ENCODE data around the gene CDH23.
A peak's percentile ranks its signal among the peaks of the same experiment; 100 is the strongest.

CDH23 gene

GRCh38 chr10:71600849-71601248, 204.1 kb downstream of the CDH23 start:
- H3K4me1 ChIP-seq (ENCODE audit: control insufficient read depth, insufficient read depth, low read length), result peaks cover 5% of the 10 kb centered on the region; the same call in 1 of the 2 replicates
- no peak overlapping the region for H3K4me3 ChIP-seq (ENCODE audit: low read depth, low read length)
- no peaks in the 10 kb centered on the region for H3K9me3 ChIP-seq (ENCODE audit: control insufficient read depth, insufficient read depth, low read length)
- no peaks in the 10 kb centered on the region for H3K36me3 ChIP-seq (ENCODE audit: control insufficient read depth, insufficient read depth, low read length)
- no peak overlapping the region for H3K9ac ChIP-seq (ENCODE audit: low read depth, low read length)
- no peak overlapping the region for H3K27ac ChIP-seq (ENCODE audit: low read depth, low read length)
- no peaks in the 10 kb centered on the region for H3K27me3 ChIP-seq (ENCODE audit: control insufficient read depth, insufficient read depth, low read length)

DNA sequence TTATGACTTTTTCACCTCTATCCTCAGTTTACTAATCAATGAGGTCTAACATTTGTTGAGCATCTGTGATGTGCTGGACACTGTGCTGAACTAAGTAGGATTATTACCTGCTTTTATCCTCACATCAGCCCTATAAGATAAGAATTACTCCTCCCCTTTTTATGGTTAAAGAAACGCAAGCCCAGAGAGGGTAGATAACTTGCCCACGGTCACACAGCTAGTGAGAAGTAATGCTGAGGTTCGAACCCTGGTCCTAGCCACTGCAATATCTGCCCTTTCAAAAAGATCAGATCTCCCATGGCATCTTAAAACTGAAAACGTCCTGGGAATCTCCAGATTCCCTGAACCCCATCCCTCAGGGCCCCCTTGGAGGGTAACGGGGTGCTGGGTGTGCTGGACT, 204.6 kb downstream of the CDH23 start:
- Histone ChIP-seq H3K9ac (ENCODE audit: low read depth, low read length) (no peak overlapping the region), H3K27ac (ENCODE audit: low read depth, low read length) (no peak overlapping the region), H3K4me3 (ENCODE audit: low read depth, low read length) (no peak overlapping the region), H3K9me3 (ENCODE audit: control insufficient read depth, insufficient read depth, low read length) (no peaks in the 10 kb centered on the region), H3K27me3 (ENCODE audit: control insufficient read depth, insufficient read depth, low read length) (no peaks in the 10 kb centered on the region), H3K4me1 (ENCODE audit: control insufficient read depth, insufficient read depth, low read length) (peaks cover 5% of the 10 kb centered on the region; the same call in 1 of the 2 replicates), H3K36me3 (ENCODE audit: control insufficient read depth, insufficient read depth, low read length) (no peaks in the 10 kb centered on the region)

DNA sequence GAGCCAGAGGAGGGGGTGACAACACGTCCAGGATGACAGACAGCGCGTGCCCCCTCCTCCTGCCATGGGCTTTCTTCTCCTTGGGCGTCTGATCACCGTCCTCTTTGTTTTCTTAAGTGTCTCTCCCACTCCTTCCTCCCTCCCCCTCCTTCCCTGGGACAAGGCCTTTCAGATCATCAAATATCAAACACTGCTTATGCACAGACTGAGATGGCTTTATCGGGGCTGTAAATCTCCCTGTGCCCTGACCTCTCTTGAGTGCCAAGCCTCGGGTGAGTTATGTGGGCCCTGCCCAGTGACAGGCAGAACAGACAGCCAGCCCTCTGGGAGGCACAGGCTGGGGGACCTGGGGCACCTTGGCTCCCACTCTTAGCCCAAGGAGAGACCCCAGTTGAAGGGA, 206.4 kb downstream of the CDH23 start:
- Histone ChIP-seq H3K27ac (ENCODE audit: low read depth, low read length) (no peak overlapping the region), H3K4me1 (ENCODE audit: control insufficient read depth, insufficient read depth, low read length) (peaks cover 9% of the 10 kb centered on the region; the same call in 1 of the 2 replicates), H3K27me3 (ENCODE audit: control insufficient read depth, insufficient read depth, low read length) (no peaks in the 10 kb centered on the region), H3K9me3 (ENCODE audit: control insufficient read depth, insufficient read depth, low read length) (no peaks in the 10 kb centered on the region), H3K9ac (ENCODE audit: low read depth, low read length) (no peak overlapping the region), H3K4me3 (ENCODE audit: low read depth, low read length) (no peak overlapping the region), H3K36me3 (ENCODE audit: control insufficient read depth, insufficient read depth, low read length) (no peaks in the 10 kb centered on the region)

GRCh38 chr10:71603754-71604153, 207.0 kb downstream of the CDH23 start:
- H3K9me3 ChIP-seq (ENCODE audit: control insufficient read depth, insufficient read depth, low read length), result no peaks in the 10 kb centered on the region
- H3K27ac ChIP-seq (ENCODE audit: low read depth, low read length), result no peak overlapping the region

DNA sequence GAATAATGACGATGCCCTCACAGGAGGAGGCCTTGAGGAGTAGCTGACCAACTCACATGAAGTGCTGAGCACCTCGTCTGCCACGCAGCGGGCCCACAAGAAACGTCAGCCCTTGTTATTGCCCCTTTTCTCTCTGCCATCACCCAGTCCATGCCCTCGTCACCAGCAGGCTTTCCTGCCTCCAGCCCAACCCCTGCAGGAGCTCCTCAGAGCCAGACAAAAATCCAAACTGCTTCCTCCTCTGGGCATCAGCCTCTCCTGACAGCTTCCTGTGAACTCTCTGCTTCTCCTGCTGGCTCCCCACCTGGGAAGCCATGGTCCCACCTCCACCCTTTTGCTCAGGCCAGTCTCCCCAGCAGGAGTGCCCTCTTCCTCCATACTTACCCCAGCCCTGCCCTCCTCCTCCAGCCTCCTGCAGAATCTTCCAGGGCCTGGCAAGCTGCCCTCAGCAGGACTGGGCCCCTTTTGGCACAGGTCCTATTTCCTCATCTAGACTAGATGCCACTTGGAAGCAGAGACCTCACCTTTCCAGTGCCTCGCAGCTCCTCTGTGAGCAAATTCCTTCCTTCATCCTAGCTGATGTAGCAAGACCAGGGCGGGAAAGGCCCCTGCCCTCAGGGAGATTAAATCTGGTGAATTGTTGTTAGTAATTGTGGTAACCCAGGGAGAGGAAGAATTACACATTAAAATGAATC, 207.8 kb downstream of the CDH23 start:
- Histone ChIP-seq H3K9me3 (ENCODE audit: control insufficient read depth, insufficient read depth, low read length) (no peaks in the 10 kb centered on the region), H3K27ac (ENCODE audit: low read depth, low read length) (no peak overlapping the region), H3K9ac (ENCODE audit: low read depth, low read length) (no peak overlapping the region), H3K36me3 (ENCODE audit: control insufficient read depth, insufficient read depth, low read length) (no peaks in the 10 kb centered on the region), H3K4me1 (ENCODE audit: control insufficient read depth, insufficient read depth, low read length) (peaks cover 17% of the 10 kb centered on the region; the same call in 1 of the 2 replicates), H3K4me3 (ENCODE audit: low read depth, low read length) (no peak overlapping the region), H3K27me3 (ENCODE audit: control insufficient read depth, insufficient read depth, low read length) (no peaks in the 10 kb centered on the region)

More at GRCh38 chr10:71603754-71604153, 207.0 kb downstream of the CDH23 start:
- Histone ChIP-seq H3K36me3 (ENCODE audit: control insufficient read depth, insufficient read depth, low read length) (no peaks in the 10 kb centered on the region), H3K9ac (ENCODE audit: low read depth, low read length) (no peak overlapping the region), H3K4me3 (ENCODE audit: low read depth, low read length) (no peak overlapping the region), H3K4me1 (ENCODE audit: control insufficient read depth, insufficient read depth, low read length) (peaks cover 14% of the 10 kb centered on the region; the same call in 1 of the 2 replicates), H3K27me3 (ENCODE audit: control insufficient read depth, insufficient read depth, low read length) (no peaks in the 10 kb centered on the region)

DNA sequence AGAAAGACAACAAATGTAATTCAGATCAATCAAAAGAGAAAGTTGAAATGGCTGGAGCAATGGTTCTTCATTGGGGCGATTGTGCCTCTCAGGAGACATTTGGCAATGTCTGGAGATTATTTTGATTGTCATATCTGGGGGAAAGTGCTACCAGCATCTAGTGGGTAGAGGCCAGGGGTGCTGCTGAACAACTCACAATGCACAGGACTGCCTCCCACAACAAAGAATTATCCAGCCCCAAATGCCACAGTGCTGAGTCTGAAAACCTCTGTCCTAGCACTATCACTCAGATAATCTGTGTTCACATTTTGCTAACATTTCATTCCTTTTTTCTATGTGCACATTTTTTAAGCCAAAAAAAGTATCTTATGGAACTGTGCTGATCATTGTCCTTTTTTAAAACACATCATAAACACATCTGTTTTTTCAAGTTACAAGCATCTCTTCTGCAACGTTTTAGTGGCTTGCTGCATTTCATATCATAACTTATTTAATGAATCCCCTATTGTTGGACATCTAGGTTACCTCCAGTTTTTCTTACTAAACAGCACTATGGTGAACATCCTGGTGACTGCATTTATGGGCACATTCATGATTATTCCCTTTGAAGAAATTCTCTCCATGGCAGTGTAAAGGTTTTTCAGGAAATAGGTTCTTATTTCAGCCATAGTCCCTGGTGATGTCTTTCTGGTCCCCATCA, 208.7 kb downstream of the CDH23 start:
- peaks cover 20% of the 10 kb centered on the region; the same call in 1 of the 2 replicates for H3K4me1 ChIP-seq (ENCODE audit: control insufficient read depth, insufficient read depth, low read length)
- H3K9ac ChIP-seq (ENCODE audit: low read depth, low read length), result no peak overlapping the region
- H3K27ac ChIP-seq (ENCODE audit: low read depth, low read length), result no peak overlapping the region
- no peaks in the 10 kb centered on the region for H3K36me3 ChIP-seq (ENCODE audit: control insufficient read depth, insufficient read depth, low read length)
- no peaks in the 10 kb centered on the region for H3K27me3 ChIP-seq (ENCODE audit: control insufficient read depth, insufficient read depth, low read length)
- no peaks in the 10 kb centered on the region for H3K9me3 ChIP-seq (ENCODE audit: control insufficient read depth, insufficient read depth, low read length)
- H3K4me3 ChIP-seq (ENCODE audit: low read depth, low read length), result no peak overlapping the region

GRCh38 chr10:71606257-71607081, 209.7 kb downstream of the CDH23 start:
- H3K9ac ChIP-seq (ENCODE audit: low read depth, low read length), result no peak overlapping the region
- peak overlapping the region; percentile 39 for H3K27ac ChIP-seq (ENCODE audit: low read depth, low read length)
- no peak overlapping the region for H3K4me3 ChIP-seq (ENCODE audit: low read depth, low read length)
- H3K4me1 ChIP-seq (ENCODE audit: control insufficient read depth, insufficient read depth, low read length), result peaks cover 27% of the 10 kb centered on the region; the same call in 1 of the 2 replicates
- no peaks in the 10 kb centered on the region for H3K27me3 ChIP-seq (ENCODE audit: control insufficient read depth, insufficient read depth, low read length)
- no peaks in the 10 kb centered on the region for H3K9me3 ChIP-seq (ENCODE audit: control insufficient read depth, insufficient read depth, low read length)
- no peaks in the 10 kb centered on the region for H3K36me3 ChIP-seq (ENCODE audit: control insufficient read depth, insufficient read depth, low read length)

DNA sequence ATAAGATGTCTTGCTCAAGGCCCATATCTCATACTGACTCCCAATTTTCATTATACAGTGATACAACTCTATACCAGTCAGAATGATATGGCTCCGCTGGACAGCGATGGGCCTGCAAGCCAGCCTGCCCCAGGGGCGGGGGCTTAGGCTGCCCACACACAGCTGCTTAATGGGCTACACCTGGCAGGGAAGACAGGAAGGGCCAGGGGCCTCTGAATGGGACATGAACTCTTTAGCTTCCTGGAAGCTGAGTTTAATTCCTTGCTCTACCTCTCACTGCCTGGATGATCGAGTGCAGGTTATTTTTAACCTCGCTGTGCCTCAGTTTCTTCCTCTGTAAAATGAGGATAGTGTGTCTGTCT, 210.3 kb downstream of the CDH23 start:
- H3K9me3 ChIP-seq (ENCODE audit: control insufficient read depth, insufficient read depth, low read length), result no peaks in the 10 kb centered on the region
- no peaks in the 10 kb centered on the region for H3K36me3 ChIP-seq (ENCODE audit: control insufficient read depth, insufficient read depth, low read length)
- H3K27me3 ChIP-seq (ENCODE audit: control insufficient read depth, insufficient read depth, low read length), result no peaks in the 10 kb centered on the region
- peak overlapping the region; percentile 39 for H3K27ac ChIP-seq (ENCODE audit: low read depth, low read length)
- no peak overlapping the region for H3K4me3 ChIP-seq (ENCODE audit: low read depth, low read length)
- peaks cover 27% of the 10 kb centered on the region; the same call in 1 of the 2 replicates for H3K4me1 ChIP-seq (ENCODE audit: control insufficient read depth, insufficient read depth, low read length)
- no peak overlapping the region for H3K9ac ChIP-seq (ENCODE audit: low read depth, low read length)

DNA sequence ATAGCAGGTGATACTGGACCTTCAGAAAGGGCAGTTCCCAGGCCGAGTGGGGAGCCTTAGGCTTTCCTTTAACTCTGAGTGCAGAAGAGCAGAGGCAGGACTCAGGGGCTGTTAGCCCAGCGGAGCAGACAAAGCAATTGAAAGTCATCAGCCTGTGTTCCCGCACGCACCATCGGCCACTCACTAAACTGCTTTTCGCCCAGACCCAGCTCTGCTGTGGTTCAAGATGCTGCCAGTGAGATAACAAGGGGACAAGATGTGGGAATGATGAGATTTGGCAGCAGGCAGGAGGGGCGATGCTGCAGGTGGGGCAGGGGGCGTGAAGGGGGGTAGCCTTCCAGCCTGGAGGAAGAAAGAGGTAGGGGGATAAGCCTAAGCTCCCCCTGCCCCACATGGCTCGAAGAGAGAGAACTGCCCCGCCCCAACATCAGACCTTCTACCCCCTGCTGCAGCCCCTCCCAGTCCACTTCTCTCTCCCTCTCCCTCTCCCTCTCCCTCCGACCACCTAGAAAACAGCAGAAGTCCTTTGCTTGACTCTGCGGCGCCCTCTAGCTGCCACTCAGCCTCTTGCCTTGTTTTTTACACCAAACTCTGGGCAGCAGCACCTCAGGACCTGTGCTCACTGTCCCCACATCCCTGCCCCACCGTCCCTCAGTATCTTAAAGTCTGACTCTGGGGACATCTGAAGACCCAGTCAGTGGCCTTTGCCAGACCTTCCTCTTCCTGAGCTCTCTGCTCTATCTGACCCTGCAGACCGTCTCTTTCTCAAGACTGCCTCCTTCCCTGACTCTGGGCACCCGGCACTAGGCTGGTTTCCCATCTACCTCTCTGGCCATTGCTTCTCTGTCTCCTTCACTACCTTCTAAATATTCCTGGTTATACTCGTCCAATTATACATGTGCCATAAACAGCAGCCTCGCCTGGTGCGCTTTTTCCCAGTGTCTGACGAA, 212.4 kb downstream of the CDH23 start:
- no peaks in the 10 kb centered on the region for H3K36me3 ChIP-seq (ENCODE audit: control insufficient read depth, insufficient read depth, low read length)
- H3K4me1 ChIP-seq (ENCODE audit: control insufficient read depth, insufficient read depth, low read length), result peaks cover 31% of the 10 kb centered on the region
- H3K27me3 ChIP-seq (ENCODE audit: control insufficient read depth, insufficient read depth, low read length), result no peaks in the 10 kb centered on the region
- H3K27ac ChIP-seq (ENCODE audit: low read depth, low read length), result no peak overlapping the region
- no peak overlapping the region for H3K9ac ChIP-seq (ENCODE audit: low read depth, low read length)
- no peak overlapping the region for H3K4me3 ChIP-seq (ENCODE audit: low read depth, low read length)
- H3K9me3 ChIP-seq (ENCODE audit: control insufficient read depth, insufficient read depth, low read length), result no peaks in the 10 kb centered on the region

DNA sequence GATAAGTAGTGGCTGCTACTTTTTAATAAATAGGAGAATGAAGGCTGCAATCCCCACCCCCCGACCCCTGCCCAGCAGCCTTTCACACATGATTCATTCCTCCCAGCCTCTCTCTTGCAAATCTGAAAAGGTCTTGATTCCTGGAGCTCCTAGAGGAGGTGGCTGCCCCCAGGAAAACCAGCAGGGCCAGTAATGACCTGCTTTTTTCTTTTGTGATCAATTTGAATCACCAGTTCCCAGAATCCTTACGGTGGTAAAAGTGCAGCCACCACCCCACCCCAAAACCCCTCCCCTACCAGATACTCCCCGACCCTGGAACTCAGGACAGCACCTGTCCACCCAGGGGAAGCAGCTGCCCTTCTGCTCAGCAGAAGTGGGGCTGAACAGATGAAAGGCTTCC, 213.9 kb downstream of the CDH23 start:
- no peak overlapping the region for H3K9ac ChIP-seq (ENCODE audit: low read depth, low read length)
- no peaks in the 10 kb centered on the region for H3K27me3 ChIP-seq (ENCODE audit: control insufficient read depth, insufficient read depth, low read length)
- H3K36me3 ChIP-seq (ENCODE audit: control insufficient read depth, insufficient read depth, low read length), result no peaks in the 10 kb centered on the region
- no peaks in the 10 kb centered on the region for H3K9me3 ChIP-seq (ENCODE audit: control insufficient read depth, insufficient read depth, low read length)
- H3K4me1 ChIP-seq (ENCODE audit: control insufficient read depth, insufficient read depth, low read length), result peaks cover 26% of the 10 kb centered on the region
- peak overlapping the region; percentile 34 for H3K27ac ChIP-seq (ENCODE audit: low read depth, low read length)
- no peak overlapping the region for H3K4me3 ChIP-seq (ENCODE audit: low read depth, low read length)
